Choroid plexus epithelial cell (primary cell): ENCODE data around the gene RIOK2.

Experiments used
- DNase-seq: peaks from one replicate; pipeline ENCODE4 v3.0.0-alpha.2; 2010; ENCODE audit warnings: low read depth
- H3K4me3 ChIP-seq: 2 replicates; pipeline ENCODE4 v1.5.1; 2011; ENCODE audit warnings: low read depth, mild to moderate bottlenecking, control low read depth, low read length, moderate library complexity
- TF ChIP-seq, protein P1 (sequence below): conservative IDR thresholded peaks from 2 replicates; pipeline ENCODE4 v1.5.1; 2011; ENCODE audit warnings: low read depth, mild to moderate bottlenecking, control low read depth, inconsistent platforms, low read length, moderate library complexity

RIOK2 gene

DNA sequence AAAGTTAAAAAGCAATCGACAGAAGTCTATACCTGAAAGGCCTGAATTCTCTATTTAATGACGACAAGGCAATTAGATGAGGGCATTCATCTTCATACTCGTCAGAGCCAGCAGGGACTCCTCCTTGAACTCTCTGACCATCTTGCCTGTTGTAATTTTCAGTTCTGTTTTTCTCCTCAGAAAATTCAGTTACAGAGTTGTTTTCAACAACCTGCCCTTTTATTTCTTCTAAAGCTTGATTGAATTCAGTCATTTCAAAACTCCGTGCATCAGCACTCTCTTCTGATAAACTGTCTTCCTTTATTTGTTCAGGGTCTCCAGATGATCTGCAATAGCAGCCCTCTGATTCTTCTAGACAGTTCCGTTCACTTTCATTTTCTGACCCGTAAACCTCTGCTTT is 15.6 kb downstream of the RIOK2 start:
- no peak overlapping the region for H3K4me3 ChIP-seq
- TF ChIP-seq, protein P1, sequence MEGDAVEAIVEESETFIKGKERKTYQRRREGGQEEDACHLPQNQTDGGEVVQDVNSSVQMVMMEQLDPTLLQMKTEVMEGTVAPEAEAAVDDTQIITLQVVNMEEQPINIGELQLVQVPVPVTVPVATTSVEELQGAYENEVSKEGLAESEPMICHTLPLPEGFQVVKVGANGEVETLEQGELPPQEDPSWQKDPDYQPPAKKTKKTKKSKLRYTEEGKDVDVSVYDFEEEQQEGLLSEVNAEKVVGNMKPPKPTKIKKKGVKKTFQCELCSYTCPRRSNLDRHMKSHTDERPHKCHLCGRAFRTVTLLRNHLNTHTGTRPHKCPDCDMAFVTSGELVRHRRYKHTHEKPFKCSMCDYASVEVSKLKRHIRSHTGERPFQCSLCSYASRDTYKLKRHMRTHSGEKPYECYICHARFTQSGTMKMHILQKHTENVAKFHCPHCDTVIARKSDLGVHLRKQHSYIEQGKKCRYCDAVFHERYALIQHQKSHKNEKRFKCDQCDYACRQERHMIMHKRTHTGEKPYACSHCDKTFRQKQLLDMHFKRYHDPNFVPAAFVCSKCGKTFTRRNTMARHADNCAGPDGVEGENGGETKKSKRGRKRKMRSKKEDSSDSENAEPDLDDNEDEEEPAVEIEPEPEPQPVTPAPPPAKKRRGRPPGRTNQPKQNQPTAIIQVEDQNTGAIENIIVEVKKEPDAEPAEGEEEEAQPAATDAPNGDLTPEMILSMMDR = no peak
- no peak for DNase-seq

DNA sequence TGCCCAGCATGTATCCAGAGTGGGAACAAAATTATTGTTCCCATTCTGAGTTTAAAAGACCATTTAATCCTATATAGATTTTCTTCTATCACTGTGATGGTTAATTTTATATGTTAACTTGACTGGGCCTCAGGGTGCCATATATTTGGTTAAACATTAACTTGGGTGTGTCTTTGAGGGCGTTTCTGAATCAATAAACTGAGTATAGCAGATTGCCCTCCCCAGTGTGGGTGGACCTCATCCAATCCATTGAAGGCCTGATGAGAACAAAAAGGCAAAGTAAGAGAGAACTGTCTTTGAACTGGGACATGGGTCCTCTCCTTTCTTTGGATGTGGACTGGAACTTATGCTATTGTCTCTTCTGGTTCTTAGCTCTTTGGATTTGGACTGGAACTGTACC is 17.3 kb downstream of the RIOK2 start:
- no peak for DNase-seq
- TF ChIP-seq, protein P1 = no peak
- no peak overlapping the region for H3K4me3 ChIP-seq

DNA sequence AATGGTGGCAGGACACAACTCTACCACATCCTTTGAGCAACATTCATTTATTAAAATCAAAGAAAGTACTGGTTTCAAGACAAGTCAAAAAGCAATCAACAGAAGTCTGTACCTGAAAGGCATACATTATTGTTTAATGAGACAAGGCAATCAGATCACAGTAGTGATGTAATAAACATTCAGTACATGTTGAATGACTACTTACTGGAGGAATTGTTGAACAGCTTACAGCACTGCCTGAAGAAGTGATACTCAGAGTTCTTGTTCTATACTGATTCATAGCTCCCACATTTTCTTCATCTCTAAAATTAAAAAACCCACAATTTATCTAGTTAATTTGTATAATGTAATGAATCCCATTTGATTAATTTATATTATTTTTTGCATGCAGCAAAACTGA is 18.2 kb downstream of the RIOK2 start:
- TF ChIP-seq, protein P1 = no peak
- no peak overlapping the region for H3K4me3 ChIP-seq
- DNase-seq = peak; percentile 33

DNA sequence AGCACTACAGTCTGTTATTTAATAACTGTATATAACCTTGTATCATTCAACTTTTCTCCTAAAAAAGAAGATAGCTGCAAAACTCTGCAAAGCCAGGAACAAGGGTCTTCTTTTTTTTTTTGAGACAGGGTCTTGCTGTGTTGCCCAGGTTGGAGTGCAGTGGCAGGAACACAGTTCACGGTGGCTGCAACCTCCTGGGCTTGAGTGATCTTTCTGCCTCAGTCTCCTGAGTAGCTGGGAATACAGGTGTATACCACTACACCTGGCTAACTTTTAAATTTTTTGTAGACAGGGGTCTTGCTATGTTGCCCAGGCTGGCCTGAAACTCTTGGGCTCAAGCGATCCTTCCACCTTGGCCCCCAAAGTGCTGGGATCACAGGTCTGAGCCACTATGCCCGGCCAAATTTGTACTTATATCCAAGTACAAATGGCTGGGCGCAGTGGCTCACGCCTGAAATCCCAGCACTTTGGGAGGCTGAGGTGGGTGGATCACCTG is 19.2 kb downstream of the RIOK2 start:
- TF ChIP-seq, protein P1 = no peak
- DNase-seq = no peak
- H3K4me3 ChIP-seq = no peak overlapping the region

DNA sequence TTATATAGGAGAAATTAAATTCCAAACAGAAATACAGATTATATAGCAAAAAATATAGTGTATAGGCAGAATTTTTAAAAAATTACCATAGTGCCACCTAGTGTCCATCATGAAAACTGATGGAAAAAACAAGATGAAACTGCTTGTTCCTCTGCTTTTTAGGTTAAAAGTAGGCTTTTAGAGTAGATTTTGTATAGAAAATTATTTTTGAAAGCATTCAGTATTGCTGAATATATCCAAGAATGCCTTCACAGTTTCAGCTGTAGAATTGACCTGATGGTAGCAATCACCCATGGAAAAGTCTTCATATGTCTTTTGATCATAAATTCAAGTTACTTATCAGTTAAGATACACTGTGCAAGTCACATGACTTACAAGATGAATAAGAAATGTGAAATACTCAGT is 19.7 kb downstream of the RIOK2 start:
- TF ChIP-seq, protein P1 = peak; percentile 53
- peak; percentile 49 for DNase-seq
- H3K4me3 ChIP-seq = no peak overlapping the region

DNA sequence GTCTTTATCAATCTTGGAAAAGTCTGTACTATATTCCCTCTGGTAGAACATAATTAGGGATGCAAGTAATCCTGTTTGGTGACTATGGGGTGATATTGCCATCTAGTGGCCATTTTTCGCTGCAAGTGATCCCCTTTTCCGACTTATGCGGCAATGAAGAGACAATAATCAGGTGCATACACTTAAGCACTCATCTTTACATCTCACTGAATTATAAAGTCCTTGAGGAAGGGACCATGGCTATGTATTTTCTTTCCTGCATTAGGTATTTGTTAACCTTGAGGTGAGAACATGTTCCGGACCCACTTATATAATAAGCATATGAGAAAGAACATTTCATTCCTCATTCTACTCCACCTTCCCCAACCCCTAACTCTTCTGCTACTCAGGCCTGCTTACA is 21.0 kb downstream of the RIOK2 start:
- TF ChIP-seq, protein P1 = peak; percentile 94
- peak; percentile 91 for DNase-seq
- H3K4me3 ChIP-seq = no peak overlapping the region

DNA sequence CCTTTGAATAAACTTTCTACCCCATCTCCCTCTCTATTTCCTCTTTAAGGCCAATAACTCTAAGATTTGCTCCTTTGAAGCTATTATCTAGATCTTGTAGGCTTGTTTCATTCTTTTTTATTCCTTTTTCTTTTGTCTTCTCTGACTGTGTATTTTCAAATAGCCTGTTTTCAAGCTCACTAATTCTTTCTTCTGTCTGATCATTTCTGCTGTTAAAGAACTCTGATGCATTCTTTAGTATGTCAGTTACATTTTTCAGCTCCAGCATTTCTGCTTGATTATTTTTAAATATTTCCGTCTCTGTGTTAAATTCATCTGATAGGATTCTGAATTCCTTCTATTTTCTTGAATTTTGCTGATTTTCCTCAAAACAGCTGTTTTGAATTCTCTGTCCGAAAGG is 25.4 kb downstream of the RIOK2 start:
- TF ChIP-seq, protein P1 = no peak
- no peak for DNase-seq
- no peak overlapping the region for H3K4me3 ChIP-seq
